K562 (cell line): ENCODE data around the gene CDH16. TPM values are rescaled to one million over a fixed set of nuclear protein-coding genes. Genes with fewer than 3 reads are reported as not detected.

Source experiments
- ATAC-seq: fragments of 200-7000 bp; cut with Tn5 transposase; 3 replicates; pipeline ENCODE4 v1.9.1; 2020; ENCODE audit warnings: moderate library complexity
- BruUV-seq: library from RNA; stranded (reverse); fragments of 400-500 nt; replicated peaks from 2 replicates; lab custom pipeline; 2021; lab: Mats Ljungman, UMichigan
- CTCF ChIA-PET: fragments of 300-600 bp; formaldehyde crosslinking; extraction: SDS; loops from one replicate; lab custom pipeline; 2021; ENCODE audit warnings: low intra/inter-chr PET ratio; lab: Yijun Ruan, JAX
- POLR2A ChIA-PET: fragments of 300-600, 350-650 bp; sonication (Branson Sonifier 250); formaldehyde crosslinking; extraction: SDS; loops from one replicate; lab custom pipeline; 2021; ENCODE audit warnings: antibody characterized with exemption, inconsistent platforms; lab: Yijun Ruan, JAX
- DNase-seq, 4 experiments: peaks; one replicate each; pipeline versions ENCODE4 v3.0.0 to v3.0.0-alpha.2; 2011 to 2018; ENCODE audit warnings: low spot score in 3 of 4, mixed read lengths in 3 of 4; ENCODE audit errors: extremely low read depth in 1 of 4
- FAIRE-seq: peaks from 2 replicates; lab custom pipeline; 2011; peaks lifted over from hg19 to GRCh38; lab: Jason Lieb, UNC
- H2AFZ ChIP-seq: 2 replicates; pipeline ENCODE4 v1.6.0; 2011; ENCODE audit warnings: low read depth, low read length, control low read depth, inconsistent platforms
- H3K27ac ChIP-seq: fragments of 200-600 bp; 3 replicates; pipeline ENCODE4 v1.8.0; 2011; ENCODE audit warnings: low read depth, mild to moderate bottlenecking, control low read depth, inconsistent platforms, low read length, moderate library complexity, mixed read lengths; ENCODE audit errors: extremely low read depth
- H3K27me3 ChIP-seq, 2 experiments: fragments of 300-600 bp in 1 of 2; 2 replicates in 1 of 2; 3 replicates in 1 of 2; pipeline versions ENCODE4 v1.6.0 to v1.8.0; 2011; ENCODE audit warnings: inconsistent platforms in 2 of 2, low read length in 2 of 2, mild to moderate bottlenecking in 1 of 2, mixed read lengths in 1 of 2, moderate library complexity in 1 of 2; ENCODE audit not compliant: control insufficient read depth in 2 of 2, insufficient read depth in 2 of 2
- H3K36me3 ChIP-seq: fragments of 300-600 bp; 3 replicates; pipeline ENCODE4 v1.8.0; 2011; ENCODE audit warnings: mild to moderate bottlenecking, low read length, inconsistent platforms; ENCODE audit not compliant: control insufficient read depth, insufficient read depth
- H3K4me1 ChIP-seq, 2 experiments: fragments of 200-600 bp in 1 of 2; replicated peaks in 1 of 2; 2 replicates in 1 of 2; 3 replicates in 1 of 2; pipeline versions ENCODE4 v1.5.1 to v1.8.0; 2011; ENCODE audit warnings: inconsistent platforms in 2 of 2, low read length in 2 of 2, mild to moderate bottlenecking in 1 of 2, mixed read lengths in 1 of 2, moderate library complexity in 1 of 2; ENCODE audit not compliant: control insufficient read depth in 2 of 2, insufficient read depth in 2 of 2
- H3K4me2 ChIP-seq: 2 replicates; pipeline ENCODE4 v1.6.1; 2011; ENCODE audit warnings: low read length, control low read depth, inconsistent platforms, mixed read lengths; ENCODE audit not compliant: insufficient read depth
- H3K4me3 ChIP-seq: fragments of 200-600 bp; sonication (generic), shearing (Covaris generic); 2 replicates; pipeline ENCODE4 v1.5.1; 2016; ENCODE audit warnings: control low read depth, inconsistent platforms
- H3K79me2 ChIP-seq: fragments of 200-600 bp; 3 replicates; pipeline ENCODE4 v1.8.0; 2011; ENCODE audit warnings: low read length, inconsistent platforms; ENCODE audit not compliant: control insufficient read depth, insufficient read depth
- H3K9ac ChIP-seq, 2 experiments: 2 replicates each; pipeline versions ENCODE4 v1.6.0 to v1.6.1; 2011; ENCODE audit warnings: low read depth in 2 of 2, low read length in 2 of 2, control low read depth in 1 of 2, inconsistent platforms in 1 of 2, mild to moderate bottlenecking in 1 of 2, mixed read lengths in 1 of 2; ENCODE audit not compliant: insufficient read depth in 1 of 2
- H3K9me1 ChIP-seq: one replicate; pipeline ENCODE4 v1.6.0; 2011; ENCODE audit warnings: inconsistent platforms, mild to moderate bottlenecking, low read length, moderate library complexity; ENCODE audit not compliant: control insufficient read depth, insufficient read depth
- H3K9me3 ChIP-seq: replicated peaks from 2 replicates; pipeline ENCODE4 v1.5.1; 2011; ENCODE audit warnings: low read depth, low read length, inconsistent platforms; ENCODE audit not compliant: control insufficient read depth, insufficient read depth
- H4K20me1 ChIP-seq: replicated peaks from 2 replicates; pipeline ENCODE4 v1.6.1; 2011; ENCODE audit warnings: low read length, inconsistent platforms, mixed read lengths; ENCODE audit not compliant: control insufficient read depth, insufficient read depth
- WHSC1 ChIP-seq: IDR thresholded peaks from one replicate; pipeline ENCODE4 v1.6.1; 2012; ENCODE audit warnings: low read length, control low read depth, inconsistent platforms
- ZNF121 ChIP-seq: sonication (generic); formaldehyde crosslinking; conservative IDR thresholded peaks from 2 replicates; pipeline ENCODE4 v1.8.0; 2022; ENCODE audit warnings: missing genetic modification reagents
- WGBS: fragments of 100-300 bp; shearing (Covaris generic); methylation state at CpG from one replicate; pipeline ENCODE4 v1.1.6; 2016; ENCODE audit warnings: low coverage, mixed read lengths; ENCODE audit not compliant: insufficient coverage; ENCODE audit errors: missing lambda C conversion rate; 5-methylcytosine and 5-hydroxymethylcytosine counted together
- in situ Hi-C: fragments of 300-500 bp; cut with MboI; formaldehyde crosslinking; loops from 4 replicates; pipeline ENCODE4 v1.15.0; 2018; ENCODE audit warnings: inconsistent platforms, mixed read lengths
- intact Hi-C: fragments of 100-400 bp; cut with micrococcal nuclease; formaldehyde crosslinking; loops from 2 replicates; pipeline ENCODE4 v1.14.2; 2022
- polyA plus RNA-seq, 8 experiments: library from polyadenylated mRNA; depleted of rRNA in 4 of 8; stranded (reverse) in 5 of 8; unstranded in 3 of 8; fragments of >200 nt; fragmentation: Nextera tagmentation in 2 of 8; fragmentation: Illumina TruSeq in 1 of 8; extraction: Ambion mirVana in 2 of 8; extraction: Trizol in 1 of 8; gene quantifications; 2 replicates each; pipeline versions ENCODE4 v1.2.1 to v1.2.3, GENCODE V29; 2011 to 2014; ENCODE audit warnings: inconsistent platforms in 1 of 8, missing spikeins in 1 of 8
- total RNA-seq, 7 experiments: library from RNA; depleted of rRNA in 6 of 7; stranded (reverse); fragments of >200 nt in 6 of 7; fragmentation: Illumina TruSeq in 2 of 7; extraction: Trizol in 2 of 7; gene quantifications; 2 replicates each; pipeline versions ENCODE4 v1.2.1 to v1.2.3, GENCODE V29; 2011 to 2021; ENCODE audit warnings: low replicate concordance in 1 of 7

Gene CDH16
- total and polyA plus RNA-seq, 9 of the 15 experiments (the other 6 are each of a cell fraction or from before 2014, with no cell fraction given) = not detected

GRCh38 chr16:66952430-66953110 lies 33.9 kb upstream of the CDH16 start:
- H3K4me1 ChIP-seq = peaks cover 7 to 10% of the 10 kb centered on the region in 2 experiments; a peak in 2 of 5 replicates
- CTCF ChIA-PET = no interaction called here
- H3K4me3 ChIP-seq = no peak overlapping the region
- H3K27me3 ChIP-seq = no peaks in the 10 kb centered on the region
- no peaks in the 10 kb centered on the region for H4K20me1 ChIP-seq
- TF ChIP-seq ZNF121 (CRISPR knock-in tag) (peak; percentile 74), WHSC1 (no peak)
- in situ Hi-C loops (loop anchor here (25.0 kb wide), 2 partner anchors 210 to 460 kb away; partner anchors contain the start of genes B3GNT9, FBXL8, HSF4 and NOL3), intact Hi-C loops (loop anchor here (5.0 to 10.0 kb wide), 4 partner anchors 65 to 512 kb away; partner anchors contain the start of genes FHOD1, MATCAP1 and SLC9A5)
- FAIRE-seq = no peak
- no peaks in the 10 kb centered on the region for H3K79me2 ChIP-seq
- H3K4me2 ChIP-seq = no peak overlapping the region
- POLR2A ChIA-PET = interaction anchor here (1.5 kb wide), 1 partner anchor 9 kb away, joined by 3 read pairs; no protein-coding TSS in a partner anchor
- no peak overlapping the region for H3K27ac ChIP-seq
- peaks cover 2% of the 10 kb centered on the region for H3K9me3 ChIP-seq
- WGBS = 46% methylated on average over 7 of the region's 7 CpGs
- no peak for DNase-seq
- no peak overlapping the region for H2AFZ ChIP-seq
- no TSS peak for BruUV-seq
- no peak for ATAC-seq
- H3K9me1 ChIP-seq = no peaks in the 10 kb centered on the region
- no peaks in the 10 kb centered on the region for H3K36me3 ChIP-seq
- no peak overlapping the region for H3K9ac ChIP-seq
